Lung (tissue), 12 donors: ENCODE measurements around the gene MYCN. TPM values are rescaled to one million over a fixed set of nuclear protein-coding genes. Genes with fewer than 3 reads are reported as not detected.

Source experiments
- ATAC-seq: fragments of 200-7000 bp; cut with Tn5 transposase; one replicate; pipeline ENCODE4 v1.9.1; 2020; ENCODE audit warnings: moderate number of reproducible peaks; ENCODE audit not compliant: insufficient read depth, low FRiP score
- DNase-seq, 3 donors: peaks; one replicate each; pipeline ENCODE4 v3.0.0-alpha.2; 2013 to 2017
- H3K27ac ChIP-seq, 2 donors: one replicate each; pipeline ENCODE4 v1.5.1; 2013; ENCODE audit warnings: mild to moderate bottlenecking in 2 of 2, moderate library complexity in 2 of 2, control low read depth in 1 of 2, inconsistent platforms in 1 of 2, low read depth in 1 of 2, low read length in 1 of 2
- H3K27me3 ChIP-seq, 3 donors: one replicate each; pipeline ENCODE4 v1.5.1; 2013; ENCODE audit warnings: low read length in 2 of 3; ENCODE audit not compliant: control insufficient read depth in 3 of 3, insufficient read depth in 3 of 3
- H3K36me3 ChIP-seq, 4 donors: one replicate each; pipeline ENCODE4 v1.5.1; 2013; ENCODE audit warnings: low read length in 4 of 4, mild to moderate bottlenecking in 1 of 4, moderate library complexity in 1 of 4; ENCODE audit not compliant: control insufficient read depth in 4 of 4, insufficient read depth in 4 of 4
- H3K4me1 ChIP-seq, 5 donors: one replicate each; pipeline ENCODE4 v1.5.1; 2013; ENCODE audit warnings: low read length in 5 of 5, mild to moderate bottlenecking in 2 of 5, moderate library complexity in 1 of 5; ENCODE audit not compliant: control insufficient read depth in 5 of 5, insufficient read depth in 5 of 5
- H3K4me3 ChIP-seq: one replicate; pipeline ENCODE4 v1.5.1; 2013; ENCODE audit warnings: mild to moderate bottlenecking, control low read depth, moderate library complexity
- H3K9ac ChIP-seq, 2 donors: one replicate each; pipeline ENCODE4 v1.5.1; 2013; ENCODE audit warnings: low read length in 2 of 2, control low read depth in 1 of 2; ENCODE audit not compliant: insufficient read depth in 1 of 2
- H3K9me3 ChIP-seq, 4 donors: one replicate each; pipeline ENCODE4 v1.5.1; 2013; ENCODE audit warnings: low read length in 3 of 4, mild to moderate bottlenecking in 1 of 4, moderate library complexity in 1 of 4; ENCODE audit not compliant: control insufficient read depth in 4 of 4, insufficient read depth in 3 of 4
- CTCF ChIP-seq: IDR thresholded peaks from 2 replicates; pipeline ENCODE4 v1.5.1; 2012; ENCODE audit warnings: mild to moderate bottlenecking; ENCODE audit errors: control extremely low read depth, extremely low read depth
- WGBS, 2 donors: extraction: QIAGEN DNeasy Blood & Tissue Kit; methylation state at CpG; one replicate each; pipeline ENCODE4 v1.1.7; 2013; 5-methylcytosine and 5-hydroxymethylcytosine counted together
- polyA plus RNA-seq, 2 donors: library from polyadenylated mRNA; stranded (reverse); fragments of 200-250 nt; gene quantifications; one replicate each; pipeline ENCODE4 v1.2.1, GENCODE V29; 2013
- total RNA-seq, 2 donors: library from RNA; depleted of rRNA in 1 of 2; stranded (reverse); fragments of >200 nt in 1 of 2; gene quantifications; one replicate each; pipeline ENCODE4 v1.2.1, GENCODE V29; 2014 to 2021
- donor health status: control.
- donor health status: control.
- donor health status: Bipolar disorder and iron deficiency.
- donor health status: healthy.
- donor health status: DM: yes; HTN: yes; CAD: no.

The MYCN gene
- total and polyA plus RNA-seq, 4 donors, result 0.16 to 5.2 (median 0.36) TPM

- no peak for TF ChIP-seq CTCF
- Histone ChIP-seq H3K4me3 (no peak overlapping the region), H3K9ac (no peak overlapping the region), H3K36me3 (no peaks in the 10 kb centered on the region), H3K27me3 (peaks cover 0 to 11% (median 5%) of the 10 kb centered on the region in 3 donors), H3K9me3 (no peaks in the 10 kb centered on the region), H3K4me1 (peaks cover 0 to 18% (median 7%) of the 10 kb centered on the region in 5 donors), H3K27ac (no peak overlapping the region)
- 87 to 90% methylated on average over 7 of the region's 7 CpGs for WGBS, 2 donors
- ATAC-seq (no peak), DNase-seq (no peak)
Observed at GRCh38 chr2:15937882-15938802, 2.2 kb upstream of the MYCN start.

GRCh38 chr2:15938803-15939555 is 1.4 kb upstream of the MYCN start:
- H3K4me3 ChIP-seq, result no peak overlapping the region
- 71 to 72% methylated on average over 8 of the region's 8 CpGs for WGBS, 2 donors
- TF ChIP-seq CTCF, result no peak
- no peak overlapping the region for H3K27ac ChIP-seq
- peaks cover 0 to 11% (median 5%) of the 10 kb centered on the region in 3 donors for H3K27me3 ChIP-seq
- DNase-seq, result no peak
- no peaks in the 10 kb centered on the region for H3K36me3 ChIP-seq
- H3K9ac ChIP-seq, result peak overlapping the region in 1 of 2 donors; percentile 23
- no peaks in the 10 kb centered on the region for H3K9me3 ChIP-seq
- H3K4me1 ChIP-seq, result peaks cover 6 to 26% (median 7%) of the 10 kb centered on the region in 5 donors
- no peak for ATAC-seq

- no peaks in the 10 kb centered on the region for H3K9me3 ChIP-seq
- TF ChIP-seq CTCF, result peak; percentile 45
- WGBS, 2 donors, result 2 to 4% methylated on average over 21 of the region's 21 CpGs
- DNase-seq (no peak), ATAC-seq (peak; percentile 63)
- H3K36me3 ChIP-seq, result no peaks in the 10 kb centered on the region
- peaks cover 0 to 11% (median 5%) of the 10 kb centered on the region in 3 donors for H3K27me3 ChIP-seq
- no peak overlapping the region for H3K4me3 ChIP-seq
- no peak overlapping the region for H3K27ac ChIP-seq
- peak overlapping the region in 1 of 2 donors; percentile 23 for H3K9ac ChIP-seq
- peaks cover 7 to 32% (median 11%) of the 10 kb centered on the region in 5 donors for H3K4me1 ChIP-seq
Observed at GRCh38 chr2:15939556-15939853, 845 bp upstream of the MYCN start.
